ENCODE data around the gene TRPT1.

Gene TRPT1

DNA sequence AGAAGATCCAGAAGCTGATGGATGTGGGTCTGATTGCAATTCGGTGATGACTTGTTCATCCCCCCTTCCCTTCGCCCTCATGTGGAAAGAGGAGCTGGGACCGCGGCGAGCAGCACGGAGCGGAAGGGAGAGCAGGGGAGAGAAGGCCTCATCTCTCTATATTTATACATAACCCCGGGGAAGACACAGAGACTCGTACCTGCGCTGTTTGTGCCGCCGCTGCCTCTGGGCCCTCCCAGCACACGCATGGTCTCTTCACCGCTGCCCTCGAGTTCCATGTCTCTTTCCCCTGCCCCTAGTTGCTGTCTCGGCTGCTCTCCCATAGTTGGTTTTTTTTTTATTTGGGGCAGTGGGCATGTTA, 21.9 kb downstream of the TRPT1 start:
- in situ Hi-C loops (cut with MboI; ENCODE audit: low sequenced_read_pairs, unreplicated experiment) = no loop called here
- TF ChIP-seq, protein P1, sequence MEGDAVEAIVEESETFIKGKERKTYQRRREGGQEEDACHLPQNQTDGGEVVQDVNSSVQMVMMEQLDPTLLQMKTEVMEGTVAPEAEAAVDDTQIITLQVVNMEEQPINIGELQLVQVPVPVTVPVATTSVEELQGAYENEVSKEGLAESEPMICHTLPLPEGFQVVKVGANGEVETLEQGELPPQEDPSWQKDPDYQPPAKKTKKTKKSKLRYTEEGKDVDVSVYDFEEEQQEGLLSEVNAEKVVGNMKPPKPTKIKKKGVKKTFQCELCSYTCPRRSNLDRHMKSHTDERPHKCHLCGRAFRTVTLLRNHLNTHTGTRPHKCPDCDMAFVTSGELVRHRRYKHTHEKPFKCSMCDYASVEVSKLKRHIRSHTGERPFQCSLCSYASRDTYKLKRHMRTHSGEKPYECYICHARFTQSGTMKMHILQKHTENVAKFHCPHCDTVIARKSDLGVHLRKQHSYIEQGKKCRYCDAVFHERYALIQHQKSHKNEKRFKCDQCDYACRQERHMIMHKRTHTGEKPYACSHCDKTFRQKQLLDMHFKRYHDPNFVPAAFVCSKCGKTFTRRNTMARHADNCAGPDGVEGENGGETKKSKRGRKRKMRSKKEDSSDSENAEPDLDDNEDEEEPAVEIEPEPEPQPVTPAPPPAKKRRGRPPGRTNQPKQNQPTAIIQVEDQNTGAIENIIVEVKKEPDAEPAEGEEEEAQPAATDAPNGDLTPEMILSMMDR (IDR thresholded peaks at IDR 0.05; ENCODE audit: borderline replicate concordance, control extremely low read depth, extremely low read depth, insufficient read depth, missing control alignments) = no peak
- DNase-seq (ENCODE audit: low spot score) = no peak

DNA sequence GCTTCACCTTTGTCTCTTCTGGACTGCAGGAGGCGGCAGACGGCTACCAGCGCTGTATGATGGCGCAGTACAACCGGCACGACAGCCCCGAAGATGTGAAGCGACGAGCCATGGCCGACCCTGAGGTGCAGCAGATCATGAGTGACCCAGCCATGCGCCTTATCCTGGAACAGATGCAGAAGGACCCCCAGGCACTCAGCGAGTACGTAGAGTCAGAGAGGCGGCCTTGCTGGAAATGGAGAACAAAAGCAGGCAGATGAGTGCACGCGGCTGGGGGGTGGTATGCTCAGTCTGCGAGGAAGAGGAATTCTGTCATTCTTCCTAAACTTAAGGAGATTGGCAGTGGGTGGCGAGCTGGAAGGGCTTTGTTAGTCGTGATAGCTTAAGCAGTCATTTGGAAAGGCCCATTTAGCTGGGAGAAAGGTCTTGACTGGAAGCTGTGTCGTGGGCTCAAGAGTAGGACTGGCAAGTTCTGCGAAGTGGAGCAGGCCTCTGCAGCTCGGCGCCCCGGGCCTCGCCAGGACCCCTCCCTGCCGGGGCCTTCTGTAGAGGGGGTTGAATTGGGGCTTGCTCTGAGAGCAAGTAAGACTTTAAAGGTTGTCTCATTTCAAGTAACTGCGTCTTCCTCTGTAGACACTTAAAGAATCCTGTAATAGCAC, 22.4 kb downstream of the TRPT1 start:
- in situ Hi-C loops (cut with MboI; ENCODE audit: low sequenced_read_pairs, unreplicated experiment) = no loop called here
- TF ChIP-seq, protein P1 (IDR thresholded peaks at IDR 0.05; ENCODE audit: borderline replicate concordance, control extremely low read depth, extremely low read depth, insufficient read depth, missing control alignments) = no peak
- no peak for DNase-seq (ENCODE audit: low spot score)

DNA sequence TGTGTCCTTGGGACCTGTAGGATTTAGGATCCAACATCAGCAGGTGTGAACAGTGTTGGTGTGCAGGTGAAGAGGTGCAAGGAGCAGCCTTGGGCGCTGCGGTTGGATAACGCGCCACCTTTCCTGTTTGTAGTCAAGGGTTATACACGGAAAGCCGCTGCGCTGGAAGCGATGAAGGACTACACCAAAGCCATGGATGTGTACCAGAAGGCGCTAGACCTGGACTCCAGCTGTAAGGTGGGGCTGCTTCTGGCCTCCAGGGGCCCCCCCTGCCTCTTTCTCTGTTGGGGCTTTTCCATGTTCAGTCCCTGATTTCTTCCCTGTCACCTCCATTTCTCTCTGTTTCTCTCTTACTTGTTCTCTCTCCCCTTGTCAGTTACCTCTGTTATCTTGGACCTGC, 23.0 kb downstream of the TRPT1 start:
- DNase-seq (ENCODE audit: low spot score) = no peak
- TF ChIP-seq, protein P1 (IDR thresholded peaks at IDR 0.05; ENCODE audit: borderline replicate concordance, control extremely low read depth, extremely low read depth, insufficient read depth, missing control alignments) = no peak
- in situ Hi-C loops (cut with MboI; ENCODE audit: low sequenced_read_pairs, unreplicated experiment) = no loop called here

DNA sequence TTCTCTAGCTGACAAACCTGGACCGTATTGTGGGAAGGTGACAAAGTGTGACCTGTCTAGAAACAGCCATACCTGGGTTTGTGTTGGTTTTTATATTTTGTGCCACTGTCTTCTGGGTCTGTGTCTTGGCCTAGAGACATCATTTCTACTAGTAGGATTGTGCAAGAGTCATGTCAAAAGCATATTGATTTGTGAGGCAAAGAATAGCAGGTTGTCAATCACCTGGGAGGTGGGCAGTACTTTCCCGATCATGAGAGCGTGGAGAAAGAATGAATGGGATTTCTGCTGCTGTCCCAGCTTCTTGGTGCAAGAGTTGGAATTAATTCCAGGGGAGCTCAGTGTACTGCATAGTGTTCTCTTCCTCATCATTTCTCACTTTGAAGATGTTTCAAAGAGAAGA, 24.4 kb downstream of the TRPT1 start:
- in situ Hi-C loops (cut with MboI; ENCODE audit: low sequenced_read_pairs, unreplicated experiment) = no loop called here
- TF ChIP-seq, protein P1 (IDR thresholded peaks at IDR 0.05; ENCODE audit: borderline replicate concordance, control extremely low read depth, extremely low read depth, insufficient read depth, missing control alignments) = no peak
- no peak for DNase-seq (ENCODE audit: low spot score)

DNA sequence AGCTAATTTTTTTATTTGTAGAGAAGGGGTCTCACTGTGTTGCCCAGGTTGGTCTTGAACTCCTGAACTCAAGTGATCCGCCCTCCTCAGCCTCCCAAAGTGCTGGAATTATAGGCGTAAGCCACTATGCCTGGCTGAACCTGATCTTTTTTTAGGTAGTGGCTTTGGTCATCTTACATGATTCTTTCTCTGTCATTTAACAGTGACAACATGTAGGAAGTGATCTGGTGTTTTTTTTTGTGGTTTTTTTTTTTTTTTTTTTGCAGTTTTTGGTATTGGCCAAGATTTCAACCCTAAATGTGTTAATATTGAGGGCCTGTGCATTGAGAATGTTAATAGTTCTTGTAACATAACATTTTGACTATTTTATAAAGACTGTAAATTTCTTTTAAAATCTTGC, 27.5 kb downstream of the TRPT1 start:
- in situ Hi-C loops (cut with MboI; ENCODE audit: low sequenced_read_pairs, unreplicated experiment) = no loop called here
- DNase-seq (ENCODE audit: low spot score) = no peak
- TF ChIP-seq, protein P1 (IDR thresholded peaks at IDR 0.05; ENCODE audit: borderline replicate concordance, control extremely low read depth, extremely low read depth, insufficient read depth, missing control alignments) = no peak

DNA sequence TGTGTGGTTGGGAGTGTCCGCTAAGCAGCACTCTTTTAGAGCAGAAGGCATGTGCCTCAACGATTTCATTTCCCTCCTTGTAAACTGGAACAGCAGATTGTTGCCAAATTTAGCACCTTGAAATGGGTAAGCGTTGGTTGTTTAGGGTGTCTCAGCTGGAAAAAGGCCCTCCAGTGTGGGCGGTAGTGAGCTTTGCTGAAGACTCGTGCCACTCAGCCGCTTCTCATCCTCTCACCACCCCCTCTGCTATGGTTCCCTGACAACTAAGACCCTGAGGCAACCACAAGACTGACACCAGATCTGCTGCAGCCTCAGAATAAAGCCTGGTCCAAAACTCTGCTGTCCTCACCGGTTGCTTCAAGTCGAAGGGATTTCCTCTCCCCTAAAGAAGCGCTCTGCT, 29.4 kb downstream of the TRPT1 start:
- no peak for DNase-seq (ENCODE audit: low spot score)
- in situ Hi-C loops (cut with MboI; ENCODE audit: low sequenced_read_pairs, unreplicated experiment) = no loop called here
- TF ChIP-seq, protein P1 (IDR thresholded peaks at IDR 0.05; ENCODE audit: borderline replicate concordance, control extremely low read depth, extremely low read depth, insufficient read depth, missing control alignments) = no peak
